ENCODE measurements around the gene ELMO3.

GRCh38 chr16:67183284-67183626, 15.7 kb upstream of the ELMO3 start:
- TF ChIP-seq POLR2A (IDR thresholded peaks at IDR 0.05), result no peak
- TF ChIP-seq CTCF (IDR thresholded peaks at IDR 0.05 in 4 of 5, conservative IDR thresholded peaks at IDR 0.05 in 1 of 5), result no peak
